BLaER1 (cell line): ENCODE data around the gene HIVEP3.

Experiments used
- H3K27ac ChIP-seq: shearing (Covaris generic); formaldehyde crosslinking; 2 replicates; pipeline ENCODE4 v1.8.1; 2022
- H3K27me3 ChIP-seq: shearing (Covaris generic); formaldehyde crosslinking; 2 replicates; pipeline ENCODE4 v1.8.1; 2022
- H3K36me3 ChIP-seq: shearing (Covaris generic); formaldehyde crosslinking; 2 replicates; pipeline ENCODE4 v1.8.1; 2022
- H3K4me1 ChIP-seq: shearing (Covaris generic); formaldehyde crosslinking; 2 replicates; pipeline ENCODE4 v1.8.1; 2022
- H3K4me2 ChIP-seq: shearing (Covaris generic); formaldehyde crosslinking; 2 replicates; pipeline ENCODE4 v1.8.1; 2022
- H3K4me3 ChIP-seq: shearing (Covaris generic); formaldehyde crosslinking; 2 replicates; pipeline ENCODE4 v1.8.1; 2022
- H3K9ac ChIP-seq: shearing (Covaris generic); formaldehyde crosslinking; 2 replicates; pipeline ENCODE4 v1.8.1; 2022
- H3K9me3 ChIP-seq: shearing (Covaris generic); formaldehyde crosslinking; 2 replicates; pipeline ENCODE4 v1.8.1; 2022
- H4K20me1 ChIP-seq: shearing (Covaris generic); formaldehyde crosslinking; 2 replicates; pipeline ENCODE4 v1.8.1; 2022
- Cebpa-rat ChIP-seq: shearing (Covaris generic); IDR thresholded peaks from 2 replicates; pipeline ENCODE4 v1.8.1; 2022

HIVEP3 gene

GRCh38 chr1:41622859-41623732 is 295.6 kb downstream of the HIVEP3 start:
- no peak for TF ChIP-seq Cebpa-rat
- Histone ChIP-seq H3K27me3 (no peaks in the 10 kb centered on the region), H3K36me3 (peaks cover 6% of the 10 kb centered on the region; the same call in 1 of the 2 replicates), H3K4me2 (peak overlapping the region; percentile 80), H4K20me1 (no peaks in the 10 kb centered on the region), H3K4me1 (peaks cover 45% of the 10 kb centered on the region), H3K27ac (peak overlapping the region; percentile 56; the same call in 1 of the 2 replicates), H3K4me3 (no peak overlapping the region; the same call in 1 of the 2 replicates), H3K9ac (peak overlapping the region; percentile 63), H3K9me3 (no peaks in the 10 kb centered on the region)

GRCh38 chr1:41622402-41622801 is 296.3 kb downstream of the HIVEP3 start:
- Histone ChIP-seq H3K9me3 (no peaks in the 10 kb centered on the region), H3K4me2 (peak overlapping the region; percentile 80), H3K4me1 (peaks cover 45% of the 10 kb centered on the region), H3K27me3 (no peaks in the 10 kb centered on the region), H3K27ac (no peak overlapping the region), H4K20me1 (no peaks in the 10 kb centered on the region), H3K9ac (peak overlapping the region; percentile 63; the same call in 1 of the 2 replicates), H3K36me3 (peaks cover 4% of the 10 kb centered on the region; the same call in 1 of the 2 replicates), H3K4me3 (no peak overlapping the region)
- no peak for TF ChIP-seq Cebpa-rat

GRCh38 chr1:41621791-41622190 is 296.9 kb downstream of the HIVEP3 start:
- Histone ChIP-seq H3K36me3 (peaks cover 1% of the 10 kb centered on the region; the same call in 1 of the 2 replicates), H3K4me2 (peak overlapping the region; percentile 80; the same call in 1 of the 2 replicates), H3K4me1 (peaks cover 45% of the 10 kb centered on the region), H4K20me1 (no peaks in the 10 kb centered on the region), H3K9ac (no peak overlapping the region), H3K27me3 (no peaks in the 10 kb centered on the region), H3K9me3 (no peaks in the 10 kb centered on the region), H3K27ac (no peak overlapping the region), H3K4me3 (no peak overlapping the region)
- no peak for TF ChIP-seq Cebpa-rat

- H3K4me1 ChIP-seq, result peaks cover 42% of the 10 kb centered on the region
- H3K27me3 ChIP-seq, result no peaks in the 10 kb centered on the region
- no peaks in the 10 kb centered on the region for H4K20me1 ChIP-seq
- H3K4me3 ChIP-seq, result no peak overlapping the region
- H3K27ac ChIP-seq, result no peak overlapping the region
- H3K4me2 ChIP-seq, result no peak overlapping the region
- no peak overlapping the region for H3K9ac ChIP-seq
- H3K9me3 ChIP-seq, result no peaks in the 10 kb centered on the region
- no peak for TF ChIP-seq Cebpa-rat
- no peaks in the 10 kb centered on the region for H3K36me3 ChIP-seq
These were observed 297.5 kb downstream of the HIVEP3 start for GRCh38 chr1:41621256-41621655.

DNA sequence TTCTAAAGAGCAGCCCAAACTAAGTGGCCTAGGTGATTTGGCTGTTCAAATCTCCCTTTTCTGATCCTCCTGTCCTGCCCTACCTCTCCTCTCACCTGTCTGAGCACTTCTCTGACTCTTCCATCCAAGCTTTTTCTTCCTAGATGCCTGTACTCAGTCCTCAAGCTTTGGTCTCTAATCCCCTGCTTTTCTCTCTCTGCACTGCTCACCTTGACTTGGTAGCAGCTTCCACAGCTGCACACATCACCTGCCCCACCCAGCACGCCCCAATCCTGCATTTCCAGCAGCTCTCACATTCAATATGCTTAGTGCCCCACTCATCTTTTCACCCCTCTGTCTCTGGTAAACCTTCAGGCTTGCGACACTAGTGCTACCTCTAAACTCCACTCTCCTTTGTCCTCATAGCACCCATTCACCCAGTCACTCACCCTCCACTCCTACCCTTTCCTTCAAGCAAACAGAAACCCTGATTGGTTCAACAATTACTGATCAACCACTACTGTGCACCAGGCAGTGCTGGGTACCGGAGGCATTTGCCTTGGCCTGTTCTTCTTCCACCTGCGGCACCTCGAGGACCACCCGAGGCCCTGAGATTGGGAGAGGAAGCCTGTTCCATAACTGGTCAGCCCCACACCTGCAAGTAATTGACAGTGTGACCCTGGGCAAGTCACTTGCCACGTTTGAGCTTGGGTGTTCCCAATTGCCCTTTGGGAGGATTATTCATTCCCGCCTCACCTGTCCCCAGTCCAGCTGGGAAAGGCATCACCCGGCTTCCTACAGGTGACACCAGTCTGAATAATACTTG is 298.2 kb downstream of the HIVEP3 start:
- Histone ChIP-seq H3K4me1 (peaks cover 38% of the 10 kb centered on the region), H3K4me3 (no peak overlapping the region), H3K4me2 (no peak overlapping the region; the same call in 1 of the 2 replicates), H3K9me3 (no peaks in the 10 kb centered on the region), H3K27me3 (no peaks in the 10 kb centered on the region), H3K36me3 (no peaks in the 10 kb centered on the region), H3K9ac (no peak overlapping the region), H4K20me1 (no peaks in the 10 kb centered on the region), H3K27ac (no peak overlapping the region)
- TF ChIP-seq Cebpa-rat, result no peak

- TF ChIP-seq Cebpa-rat, result no peak
- H3K4me2 ChIP-seq, result no peak overlapping the region; the same call in 1 of the 2 replicates
- peaks cover 40% of the 10 kb centered on the region for H3K4me1 ChIP-seq
- H3K27ac ChIP-seq, result no peak overlapping the region
- H3K9ac ChIP-seq, result no peak overlapping the region
- no peaks in the 10 kb centered on the region for H3K27me3 ChIP-seq
- no peak overlapping the region for H3K4me3 ChIP-seq
- H3K9me3 ChIP-seq, result no peaks in the 10 kb centered on the region
- no peaks in the 10 kb centered on the region for H4K20me1 ChIP-seq
- no peaks in the 10 kb centered on the region for H3K36me3 ChIP-seq
These were observed 299.0 kb downstream of the HIVEP3 start for GRCh38 chr1:41619511-41620364.

DNA sequence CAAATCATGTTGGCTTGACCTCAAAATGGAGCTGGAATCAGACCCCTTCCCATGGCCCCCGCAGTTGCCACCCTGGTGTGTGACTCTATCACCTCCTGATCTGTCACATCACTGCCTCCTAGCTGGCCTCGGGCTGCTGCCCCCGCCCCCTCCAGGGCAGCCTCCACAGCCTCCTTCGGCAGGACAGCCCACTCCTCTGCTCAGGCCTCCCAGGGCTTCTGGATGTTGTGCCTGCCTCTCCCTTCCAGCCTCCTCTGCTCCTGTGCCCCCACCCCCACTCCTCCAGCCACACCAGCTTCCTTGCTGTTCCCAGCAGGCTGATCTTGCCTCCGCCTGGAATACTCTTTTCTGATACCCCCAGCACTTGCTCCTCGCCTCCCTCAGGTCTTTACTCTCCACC is 299.9 kb downstream of the HIVEP3 start:
- Histone ChIP-seq H3K9me3 (no peaks in the 10 kb centered on the region), H3K27ac (no peak overlapping the region), H3K27me3 (no peaks in the 10 kb centered on the region), H3K4me3 (no peak overlapping the region), H3K4me1 (peaks cover 44% of the 10 kb centered on the region), H3K36me3 (no peaks in the 10 kb centered on the region), H4K20me1 (no peaks in the 10 kb centered on the region), H3K9ac (no peak overlapping the region), H3K4me2 (no peak overlapping the region)
- no peak for TF ChIP-seq Cebpa-rat

DNA sequence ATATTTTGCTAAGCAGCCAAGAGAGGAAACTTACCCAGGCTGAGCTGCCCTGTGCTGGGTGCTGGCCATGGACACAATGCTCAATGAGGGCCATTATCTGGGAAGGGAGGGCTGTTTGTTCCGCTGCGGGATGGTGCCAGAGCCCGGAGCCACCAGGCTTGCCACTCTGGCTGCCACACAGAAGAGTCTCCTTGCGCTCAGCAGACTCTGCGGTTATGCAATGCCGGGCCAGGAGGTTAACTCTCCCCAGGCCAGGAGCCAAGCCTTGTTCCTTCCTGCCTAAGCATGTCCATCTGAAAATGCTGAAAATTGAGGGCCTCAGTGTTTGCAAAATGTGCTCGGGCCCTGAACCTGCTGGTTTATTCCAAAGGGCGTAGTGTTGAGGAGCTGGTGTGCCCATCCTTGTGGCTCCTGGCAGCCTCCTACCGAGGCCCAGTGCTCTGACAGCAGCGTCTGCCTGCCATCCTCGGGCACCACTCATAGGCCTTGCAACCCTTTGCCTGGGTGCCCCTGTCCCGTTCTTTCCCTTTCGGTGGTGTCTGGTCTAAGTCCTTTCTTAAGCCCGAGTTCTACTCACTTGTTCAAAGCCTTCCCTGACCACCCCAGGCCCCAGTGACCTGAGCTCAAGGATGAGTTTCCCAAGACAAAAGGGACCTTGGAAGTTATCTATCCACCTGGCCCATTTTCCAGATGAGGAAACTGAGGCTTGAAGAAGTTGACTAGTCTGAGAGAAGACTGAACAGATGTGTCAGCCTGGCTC is 300.5 kb downstream of the HIVEP3 start:
- Histone ChIP-seq H4K20me1 (no peaks in the 10 kb centered on the region), H3K4me1 (peaks cover 42% of the 10 kb centered on the region), H3K4me3 (no peak overlapping the region), H3K9ac (no peak overlapping the region), H3K4me2 (no peak overlapping the region), H3K36me3 (no peaks in the 10 kb centered on the region), H3K27me3 (no peaks in the 10 kb centered on the region), H3K27ac (no peak overlapping the region), H3K9me3 (no peaks in the 10 kb centered on the region)
- no peak for TF ChIP-seq Cebpa-rat

DNA sequence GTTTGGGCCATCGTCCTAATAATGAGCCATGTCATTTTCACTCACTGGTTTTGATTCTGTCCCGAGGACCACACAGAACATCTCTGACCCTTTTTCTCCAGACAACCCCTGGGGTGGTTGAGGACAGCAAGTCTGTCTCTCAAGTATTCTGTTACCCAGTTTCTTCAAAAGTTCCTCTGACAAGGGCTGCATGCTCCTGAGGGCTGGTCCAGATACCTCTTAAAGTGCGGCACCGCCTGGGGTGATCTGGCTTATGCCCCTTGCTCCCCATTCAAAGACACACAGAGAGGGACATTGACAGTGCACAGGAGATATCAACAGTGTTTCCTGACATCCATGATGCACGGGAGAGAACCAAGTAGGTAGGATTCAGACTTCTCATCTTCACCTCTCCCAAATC is 301.4 kb downstream of the HIVEP3 start:
- no peak overlapping the region for H3K9ac ChIP-seq
- H3K9me3 ChIP-seq, result no peaks in the 10 kb centered on the region
- peaks cover 33% of the 10 kb centered on the region for H3K4me1 ChIP-seq
- H3K4me3 ChIP-seq, result no peak overlapping the region
- no peak overlapping the region for H3K4me2 ChIP-seq
- TF ChIP-seq Cebpa-rat, result no peak
- H3K27ac ChIP-seq, result no peak overlapping the region
- H4K20me1 ChIP-seq, result no peaks in the 10 kb centered on the region
- no peaks in the 10 kb centered on the region for H3K27me3 ChIP-seq
- H3K36me3 ChIP-seq, result no peaks in the 10 kb centered on the region
